H1 (cell line): ENCODE data around the gene ZFYVE21. TPM values are rescaled to one million over a fixed set of nuclear protein-coding genes. Genes with fewer than 3 reads are reported as not detected.
"Not testable (repeated sequence)": the region's sequence is repeated elsewhere in the genome, so short reads cannot be mapped to it uniquely, and the experiment has no call there.

ENCODE experiments used
- CTCF ChIA-PET: fragments of 300-600 bp; sonication (Branson Sonifier 250); formaldehyde crosslinking; loops from one replicate; lab custom pipeline; 2021; ENCODE audit not compliant: partially characterized antibody; lab: Charles Lee
- POLR2A ChIA-PET: fragments of 300-600 bp; sonication (Branson Sonifier 250); formaldehyde crosslinking; loops from one replicate; lab custom pipeline; 2021; ENCODE audit warnings: inconsistent platforms; ENCODE audit not compliant: partially characterized antibody; lab: Charles Lee
- DNase-seq, 2 experiments: peaks; one replicate each; pipeline versions ENCODE4 v3.0.0 to v3.0.0-alpha.2; 2010 to 2022; ENCODE audit warnings: low spot score in 2 of 2, low read depth in 1 of 2, mixed read lengths in 1 of 2
- FAIRE-seq: peaks from 2 replicates; lab custom pipeline; 2011; peaks lifted over from hg19 to GRCh38; lab: Jason Lieb, UNC
- H2AFZ ChIP-seq: 2 replicates; pipeline ENCODE4 v1.8.1; 2012; ENCODE audit warnings: low read length, inconsistent platforms
- H2AK5ac ChIP-seq: 2 replicates; pipeline ENCODE4 v1.6.1; 2013; ENCODE audit warnings: low read depth, low read length
- H2BK120ac ChIP-seq: replicated peaks from 2 replicates; pipeline ENCODE3; 2013; ENCODE audit warnings: low read depth, low read length, inconsistent platforms
- H2BK12ac ChIP-seq: 2 replicates; pipeline ENCODE4 v1.6.1; 2013; ENCODE audit warnings: low read depth, low read length
- H2BK15ac ChIP-seq: 2 replicates; pipeline ENCODE4 v1.6.1; 2013; ENCODE audit warnings: low read length
- H2BK20ac ChIP-seq: 2 replicates; pipeline ENCODE4 v1.6.1; 2013; ENCODE audit warnings: low read length
- H2BK5ac ChIP-seq: 2 replicates; pipeline ENCODE4 v1.6.1; 2013; ENCODE audit warnings: low read depth, low read length
- H3K14ac ChIP-seq: 2 replicates; pipeline ENCODE4 v1.6.1; 2013; ENCODE audit warnings: inconsistent platforms; ENCODE audit not compliant: insufficient read length
- H3K18ac ChIP-seq: 2 replicates; pipeline ENCODE4 v1.6.1; 2013; ENCODE audit warnings: low read length; ENCODE audit errors: extremely low read depth
- H3K23ac ChIP-seq: 2 replicates; pipeline ENCODE4 v1.6.1; 2013; ENCODE audit warnings: inconsistent platforms; ENCODE audit not compliant: insufficient read length
- H3K23me2 ChIP-seq: 2 replicates; pipeline ENCODE4 v1.6.1; 2013; ENCODE audit warnings: low read depth, low read length
- H3K27ac ChIP-seq: 2 replicates; pipeline ENCODE4 v1.6.1; 2011; ENCODE audit warnings: low read depth, low read length, inconsistent platforms
- H3K27me3 ChIP-seq, 4 experiments: replicated peaks in 1 of 4; 1 replicate in 1 of 4; 2 replicates in 3 of 4; pipeline versions ENCODE4 v1.6.1 to v1.8.1; 2011 to 2013; ENCODE audit warnings: low read length in 3 of 4, mild to moderate bottlenecking in 3 of 4, inconsistent platforms in 2 of 4, mixed read lengths in 2 of 4, moderate library complexity in 1 of 4; ENCODE audit not compliant: control insufficient read depth in 3 of 4, insufficient read depth in 3 of 4; ENCODE audit errors: extremely low read depth in 1 of 4
- H3K36me3 ChIP-seq, 4 experiments: 2 replicates each; pipeline versions ENCODE4 v1.6.1 to v1.8.1; 2011 to 2013; ENCODE audit warnings: mild to moderate bottlenecking in 4 of 4, low read length in 3 of 4, moderate library complexity in 2 of 4, control low read depth in 1 of 4, inconsistent platforms in 1 of 4; ENCODE audit not compliant: insufficient read depth in 4 of 4, control insufficient read depth in 2 of 4
- H3K4ac ChIP-seq: replicated peaks from 2 replicates; pipeline ENCODE3; 2013; ENCODE audit warnings: low read length, low read depth, mixed read lengths, inconsistent platforms; ENCODE audit not compliant: insufficient read length
- H3K4me1 ChIP-seq, 4 experiments: replicated peaks in 1 of 4; 1 replicate in 1 of 4; 2 replicates in 3 of 4; pipeline versions ENCODE4 v1.6.1 to v1.8.1; 2011 to 2013; ENCODE audit warnings: low read length in 3 of 4, inconsistent platforms in 2 of 4, mixed read lengths in 1 of 4; ENCODE audit not compliant: insufficient read depth in 4 of 4, control insufficient read depth in 3 of 4
- H3K4me2 ChIP-seq, 2 experiments: 2 replicates each; pipeline versions ENCODE4 v1.6.1 to v1.8.1; 2011 to 2013; ENCODE audit warnings: low read depth in 2 of 2, low read length in 2 of 2, control low read depth in 1 of 2, inconsistent platforms in 1 of 2, mild to moderate bottlenecking in 1 of 2; ENCODE audit not compliant: insufficient read depth in 1 of 2
- H3K4me3 ChIP-seq, 4 experiments: fragments of 200-600, 300-600 bp in 1 of 4; sonication (generic), shearing (Covaris generic), sonication (Bioruptor Twin) in 1 of 4; 2 replicates each; pipeline versions ENCODE4 v1.5.1 to v1.8.1; 2011 to 2016; ENCODE audit warnings: low read length in 4 of 4, low read depth in 3 of 4, control low read depth in 2 of 4, inconsistent platforms in 2 of 4, mild to moderate bottlenecking in 2 of 4, mixed read lengths in 1 of 4, moderate library complexity in 1 of 4; ENCODE audit not compliant: insufficient read depth in 2 of 4; ENCODE audit errors: extremely low read depth in 1 of 4
- H3K56ac ChIP-seq: replicated peaks from 2 replicates; pipeline ENCODE3; 2013; ENCODE audit warnings: low read depth, mild to moderate bottlenecking, mixed read lengths, low read length, inconsistent platforms; ENCODE audit not compliant: insufficient read length
- H3K79me1 ChIP-seq: 2 replicates; pipeline ENCODE4 v1.6.1; 2013; ENCODE audit warnings: low read depth, low read length, control low read depth
- H3K79me2 ChIP-seq, 2 experiments: 2 replicates each; pipeline versions ENCODE4 v1.6.1 to v1.8.1; 2012 to 2013; ENCODE audit warnings: low read length in 2 of 2, mild to moderate bottlenecking in 2 of 2, inconsistent platforms in 1 of 2; ENCODE audit not compliant: insufficient read depth in 2 of 2, control insufficient read depth in 1 of 2
- H3K9ac ChIP-seq, 4 experiments: replicated peaks in 1 of 4; 1 replicate in 1 of 4; 2 replicates in 3 of 4; pipeline versions ENCODE4 v1.6.1 to v1.8.1; 2011 to 2013; ENCODE audit warnings: low read depth in 3 of 4, low read length in 3 of 4, control low read depth in 2 of 4, mild to moderate bottlenecking in 2 of 4, moderate library complexity in 2 of 4, inconsistent platforms in 1 of 4; ENCODE audit errors: extremely low read depth in 1 of 4
- H3K9me3 ChIP-seq, 2 experiments: 2 replicates each; pipeline versions ENCODE4 v1.6.1 to v1.8.1; 2012 to 2013; ENCODE audit warnings: mild to moderate bottlenecking in 2 of 2, moderate library complexity in 2 of 2, control low read depth in 1 of 2, inconsistent platforms in 1 of 2, low read depth in 1 of 2, low read length in 1 of 2, mixed read lengths in 1 of 2; ENCODE audit not compliant: insufficient read depth in 2 of 2
- H4K20me1 ChIP-seq, 2 experiments: replicated peaks in 1 of 2; 2 replicates each; pipeline versions ENCODE3 to v1.8.1; 2011 to 2013; ENCODE audit warnings: inconsistent platforms in 2 of 2, low read length in 2 of 2, mild to moderate bottlenecking in 1 of 2; ENCODE audit not compliant: insufficient read depth in 2 of 2, control insufficient read depth in 1 of 2
- H4K5ac ChIP-seq: 2 replicates; pipeline ENCODE4 v1.6.1; 2013; ENCODE audit warnings: low read length, low read depth, mixed read lengths, inconsistent platforms; ENCODE audit not compliant: insufficient read length
- H4K8ac ChIP-seq: 2 replicates; pipeline ENCODE4 v1.8.0; 2013; ENCODE audit warnings: mild to moderate bottlenecking, moderate library complexity, low read length, inconsistent platforms; ENCODE audit not compliant: insufficient read depth; ENCODE audit errors: extremely low read depth
- H4K91ac ChIP-seq: replicated peaks from 2 replicates; pipeline ENCODE3; 2013; ENCODE audit warnings: low read length, mixed read lengths, inconsistent platforms; ENCODE audit not compliant: insufficient read length
- E2F6 ChIP-seq: IDR thresholded peaks from 2 replicates; pipeline ENCODE4 v1.6.1; 2012; ENCODE audit warnings: inconsistent platforms
- NRF1 ChIP-seq: IDR thresholded peaks from 2 replicates; pipeline ENCODE4 v1.6.1; 2011; ENCODE audit warnings: mild to moderate bottlenecking, low read depth, low read length, improper control_type of control experiment
- RFX5 ChIP-seq: IDR thresholded peaks from 2 replicates; pipeline ENCODE4 v1.6.1; 2011; ENCODE audit warnings: low read depth, low read length, improper control_type of control experiment, borderline replicate concordance
- WGBS, 2 experiments: shearing (Covaris generic) in 1 of 2; methylation state at CpG; one replicate each; pipeline versions ENCODE4 v1.1.6 to v1.1.7; 2013 to 2015; ENCODE audit warnings: low lambda C conversion rate in 2 of 2, mixed read lengths in 2 of 2, inconsistent platforms in 1 of 2, low coverage in 1 of 2, missing lambda C conversion rate in 1 of 2; ENCODE audit not compliant: insufficient replicate concordance in 2 of 2, insufficient coverage in 1 of 2, insufficient read length in 1 of 2; ENCODE audit errors: extremely low coverage in 1 of 2, missing lambda C conversion rate in 1 of 2; 5-methylcytosine and 5-hydroxymethylcytosine counted together
- polyA plus RNA-seq, 7 experiments: library from polyadenylated mRNA; depleted of rRNA in 3 of 7; stranded (reverse) in 5 of 7; unstranded in 2 of 7; fragments of >200 nt in 5 of 7; fragments of 200-250 nt in 2 of 7; gene quantifications; 1 replicate in 5 of 7; 2 replicates in 1 of 7; 4 replicates in 1 of 7; pipeline versions ENCODE4 v1.2.1 to v1.2.3, GENCODE V29; 2011 to 2013; ENCODE audit warnings: missing spikeins in 2 of 7, mixed read lengths in 2 of 7
- total RNA-seq: library from RNA; stranded (reverse); fragmentation: NEBNext Ultra II Directional; extraction: Animal tissue kit (Norgen Biotek cat#: 25700); gene quantifications from 2 replicates; pipeline ENCODE4 v1.2.1, GENCODE V29; 2021

ZFYVE21 gene
- total and polyA plus RNA-seq, 2 of the 8 experiments (the other 6 are each of a cell fraction or from before 2014, with no cell fraction given), result 53.4 to 127 TPM

DNA sequence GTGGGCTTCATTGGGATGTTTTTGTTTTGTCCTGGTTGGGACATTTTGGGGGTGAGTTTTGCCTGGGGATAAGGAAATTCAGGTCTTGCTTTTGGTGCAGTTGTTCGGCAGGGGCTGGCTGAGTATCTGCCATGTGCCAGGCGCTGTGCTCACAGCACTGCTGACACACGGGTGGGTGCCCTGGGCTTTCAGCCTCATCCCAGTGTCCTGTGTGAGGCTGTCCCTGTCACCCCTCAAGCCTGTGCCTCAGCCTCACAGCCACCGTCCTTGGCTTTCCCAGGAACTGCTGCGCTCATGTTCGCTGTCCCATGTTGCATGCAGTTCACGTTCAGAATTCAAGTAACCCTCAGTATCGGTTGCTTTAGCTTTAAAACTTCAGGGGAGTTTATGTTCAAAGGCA lies 25.3 kb upstream of the ZFYVE21 start (continued):
- no peak for TF ChIP-seq NRF1
- no peak for TF ChIP-seq RFX5
- no peak for TF ChIP-seq E2F6

GRCh38 chr14:103691655-103692054 lies 24.0 kb upstream of the ZFYVE21 start:
- Histone ChIP-seq H4K20me1 (peaks cover 2 to 21% of the 10 kb centered on the region in 2 experiments), H3K79me1 (peaks cover 10% of the 10 kb centered on the region), H3K36me3 (peaks cover 7 to 46% (median 14%) of the 10 kb centered on the region in 4 experiments; a peak in 6 of 8 replicates)
- not testable (repeated sequence) for H3K4me3 ChIP-seq, H3K14ac ChIP-seq, H2BK20ac ChIP-seq, H2BK5ac ChIP-seq, H3K23ac ChIP-seq, H2AFZ ChIP-seq, H3K56ac ChIP-seq, H3K27ac ChIP-seq, H3K79me2 ChIP-seq, H3K9me3 ChIP-seq, H2BK120ac ChIP-seq, H3K23me2 ChIP-seq, H3K9ac ChIP-seq, H4K8ac ChIP-seq, H4K91ac ChIP-seq, H4K5ac ChIP-seq, H3K27me3 ChIP-seq, H2AK5ac ChIP-seq, H3K4me2 ChIP-seq, FAIRE-seq, DNase-seq, H3K4ac ChIP-seq, H3K18ac ChIP-seq, H2BK12ac ChIP-seq, H2BK15ac ChIP-seq, H3K4me1 ChIP-seq
- CTCF ChIA-PET, result interaction anchor here (0.6 kb wide), 1 partner anchor 41 kb away, joined by 4 read pairs; no protein-coding TSS in a partner anchor
- POLR2A ChIA-PET, result interaction anchor here (8.8 kb wide), 1 partner anchor 13 kb away, joined by 74 read pairs; no protein-coding TSS in a partner anchor
- 92% methylated on average over 5 of the region's 5 CpGs; no CpG with 5 or more reads in 1 of the 2 experiments for WGBS, 2 experiments
